Stimulated activated CD8-positive, alpha-beta memory T cell treated with anti-CD3 and anti-CD28 coated beads, Interleukin-12 subunit alpha, Interleukin-12 subunit beta, amount 100 ng/mL, for 24 hours (primary cell): ENCODE data around the gene SUSD1.
"Not testable (repeated sequence)": the region's sequence is repeated elsewhere in the genome, so short reads cannot be mapped to it uniquely, and the experiment has no call there.

Experiments used
- DNase-seq: peaks from one replicate; pipeline ENCODE4 v3.0.0-alpha.2; 2020; ENCODE audit errors: extremely low read depth

SUSD1 gene

DNA sequence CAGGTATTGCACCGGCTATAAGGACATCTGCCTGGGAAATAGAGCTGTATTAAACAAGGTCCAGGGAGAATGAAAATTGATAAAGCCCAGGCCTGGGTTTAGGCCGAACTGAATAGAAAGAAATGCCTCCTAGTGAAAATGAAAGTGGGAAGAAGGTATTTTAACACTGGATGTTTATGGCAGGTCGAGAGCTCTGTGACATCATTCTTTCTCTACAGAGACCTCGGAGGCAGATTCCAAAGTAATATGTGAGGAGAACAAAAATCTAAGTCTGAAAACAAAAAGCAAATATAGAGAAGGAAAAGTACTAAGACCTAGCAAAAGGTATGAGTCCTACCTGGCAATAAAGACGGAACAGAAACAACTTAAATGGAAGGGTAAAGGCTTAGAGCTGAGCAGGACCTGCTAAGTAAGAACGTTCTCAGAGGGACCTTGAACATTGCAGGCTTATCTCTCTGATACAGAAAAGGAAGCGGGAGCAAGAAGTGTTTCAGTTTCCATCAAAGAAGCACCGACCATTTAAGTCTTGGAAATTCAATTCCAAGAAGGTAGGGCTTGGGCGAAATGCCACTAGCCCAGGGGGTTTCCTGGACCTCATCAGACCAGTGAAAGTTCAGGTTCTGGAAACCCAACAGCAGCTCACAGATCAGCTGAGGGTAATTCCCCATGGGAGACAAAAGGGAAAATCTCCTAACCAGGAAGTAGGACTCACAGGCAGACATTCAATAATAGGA is 80.0 kb downstream of the SUSD1 start:
- DNase-seq = no peak

DNA sequence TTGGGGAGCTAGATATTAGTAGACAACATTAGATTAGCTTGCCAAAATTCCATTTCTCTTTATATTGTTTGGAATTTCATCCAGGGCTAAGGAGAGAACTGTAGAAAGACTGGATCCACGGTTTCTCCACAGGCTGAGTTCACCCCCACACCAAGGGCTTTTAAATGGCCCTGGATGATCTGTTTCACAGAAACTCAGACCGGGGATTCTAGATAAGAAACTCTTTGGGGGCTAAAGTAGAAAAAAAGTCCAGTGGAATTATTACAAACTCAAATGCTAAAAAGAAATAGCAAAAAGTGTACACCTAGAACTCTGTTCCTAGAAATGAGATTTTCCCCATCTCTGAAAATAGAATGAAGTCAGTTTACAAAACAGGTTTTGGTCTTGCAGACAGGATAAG is 80.9 kb downstream of the SUSD1 start:
- no peak for DNase-seq

DNA sequence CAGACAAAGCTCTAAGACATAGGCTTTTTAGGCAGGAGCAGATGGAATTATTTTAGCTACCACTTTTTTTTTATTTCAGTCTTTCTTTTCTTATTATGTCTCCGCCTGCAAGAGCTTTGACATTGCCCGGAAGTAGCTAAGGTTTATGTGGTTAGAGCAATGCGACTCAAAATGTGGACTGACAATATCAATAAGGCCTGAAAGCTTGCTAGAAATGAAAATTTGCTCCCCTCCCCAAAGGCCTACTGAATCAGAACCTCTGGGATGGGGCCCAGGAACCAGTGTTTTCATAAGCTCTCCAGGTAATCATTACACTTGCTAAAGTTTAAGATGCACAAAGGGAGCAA is 81.3 kb downstream of the SUSD1 start:
- no peak for DNase-seq

DNA sequence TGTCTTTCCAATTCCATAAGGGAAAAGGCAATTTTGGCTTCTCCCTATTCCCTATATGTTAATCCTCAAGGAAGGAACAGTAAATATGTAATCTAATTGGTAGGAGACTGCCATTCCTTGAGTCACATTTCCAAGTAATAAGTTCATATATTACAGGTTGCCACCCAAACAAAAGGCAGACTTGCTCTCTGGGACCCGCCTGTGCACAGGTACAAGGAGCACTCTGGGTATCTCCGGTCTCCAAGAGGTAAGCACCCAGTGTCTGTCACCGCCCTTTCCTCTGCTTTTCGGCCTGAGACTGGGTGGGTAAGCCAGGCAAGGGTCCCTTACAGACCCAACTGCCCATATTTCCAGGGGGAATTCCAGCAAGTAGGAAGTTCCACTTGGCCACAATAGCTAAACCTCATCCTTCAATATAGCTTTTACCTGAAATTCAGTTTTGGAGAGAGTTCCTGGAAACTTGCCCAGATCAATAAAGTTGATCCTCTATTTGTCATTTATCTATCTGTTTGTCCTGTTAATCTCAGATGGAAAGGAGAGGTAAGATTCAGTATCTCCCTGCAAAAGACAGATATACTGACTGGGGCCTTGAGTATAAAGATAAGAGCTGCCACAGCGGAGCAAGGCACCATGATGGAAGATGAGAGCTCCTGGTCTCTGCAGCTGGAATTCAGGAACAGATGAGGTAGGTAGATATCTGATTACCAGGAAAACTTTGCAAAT is 81.8 kb downstream of the SUSD1 start:
- DNase-seq = no peak

DNA sequence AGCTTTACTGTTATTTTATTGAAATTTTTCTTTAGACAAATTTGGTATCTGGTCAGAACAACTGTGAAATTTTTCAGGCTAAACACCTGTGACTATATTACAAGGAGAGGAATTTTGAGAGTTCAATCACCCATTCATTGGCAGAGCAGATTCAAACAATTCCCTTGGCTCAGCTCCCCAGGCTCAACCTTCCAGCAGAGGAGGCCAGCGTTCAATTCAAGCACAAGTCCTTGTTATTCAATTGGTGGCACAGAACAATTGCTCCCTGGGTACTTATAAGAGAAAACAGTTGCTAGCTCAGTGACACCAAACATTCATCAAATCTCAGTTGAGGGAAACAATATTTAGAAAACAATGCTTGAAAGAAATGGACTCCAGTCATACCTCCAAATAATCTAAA is 83.3 kb downstream of the SUSD1 start:
- DNase-seq = no peak

DNA sequence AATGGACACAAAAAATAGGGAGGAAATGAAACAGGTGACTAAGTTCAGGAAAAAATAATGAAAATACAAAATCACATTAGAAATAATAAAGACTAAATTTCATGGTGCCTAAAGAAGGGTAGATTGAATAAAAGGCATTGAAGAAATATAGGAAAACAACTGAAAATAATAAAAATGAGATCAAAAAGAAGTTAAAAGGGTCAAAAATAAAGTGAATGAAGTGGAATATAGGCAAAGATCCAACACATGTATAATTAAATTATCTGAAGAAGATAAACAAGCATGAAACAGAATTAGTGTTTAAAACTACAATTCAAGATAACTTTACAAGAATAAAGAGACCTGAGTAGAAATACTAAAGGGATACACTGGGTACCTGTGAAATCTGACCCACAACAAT is 87.6 kb downstream of the SUSD1 start:
- no peak for DNase-seq

DNA sequence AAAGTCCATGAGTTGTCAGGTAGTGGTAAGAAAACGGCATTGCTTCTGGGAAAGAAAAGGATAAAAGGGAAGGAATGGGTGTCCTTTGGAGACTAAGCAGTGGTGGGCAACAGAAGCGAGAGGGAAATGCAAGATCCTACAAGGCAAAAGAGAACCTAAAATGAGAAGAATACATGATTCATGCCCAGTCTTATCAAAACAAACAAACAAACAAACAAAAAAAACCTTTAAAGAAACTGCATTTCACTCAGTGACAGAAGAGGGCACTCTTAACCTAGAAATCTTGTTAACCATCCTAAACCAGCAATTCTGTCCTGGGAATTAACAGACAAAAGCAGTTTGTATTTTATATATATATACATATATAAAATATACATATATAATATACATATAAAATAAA is 88.5 kb downstream of the SUSD1 start:
- no peak for DNase-seq

DNA sequence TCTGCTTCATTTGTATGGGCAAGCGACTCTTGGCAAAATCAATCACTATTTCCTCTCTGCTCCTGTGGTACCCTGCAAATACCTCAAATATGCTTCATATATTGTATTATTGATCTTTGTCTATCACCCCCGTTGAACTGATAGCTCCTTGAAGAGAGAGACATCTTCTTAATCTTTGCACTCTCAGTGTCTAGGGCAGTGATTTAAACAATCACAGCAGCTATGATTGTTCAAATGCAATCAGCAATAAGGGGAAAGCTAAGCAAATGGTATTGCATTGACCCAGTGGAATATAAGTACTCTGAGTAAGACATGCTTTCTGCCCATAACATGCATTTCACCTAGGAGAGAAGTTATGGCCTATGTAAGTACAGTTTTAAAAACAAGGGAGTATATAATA is 90.2 kb downstream of the SUSD1 start:
- DNase-seq = no peak

DNA sequence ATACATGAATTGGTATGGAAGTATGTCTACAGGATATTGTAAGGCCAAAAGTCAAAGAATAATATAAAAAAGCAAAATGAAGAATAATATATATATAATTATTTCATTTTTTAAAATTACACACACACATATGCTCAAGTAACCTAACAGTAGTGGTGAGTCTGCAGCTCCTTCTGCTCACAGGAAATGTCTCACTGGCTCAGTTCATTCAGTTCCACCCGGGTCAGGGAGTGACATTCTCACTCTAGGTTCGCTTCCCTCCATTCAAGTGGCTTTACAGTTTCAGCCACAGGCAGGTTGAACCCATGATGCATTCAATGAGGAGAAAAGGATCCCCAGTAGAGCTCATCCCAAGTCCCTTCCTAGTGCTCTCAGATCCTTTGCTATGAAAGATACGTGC is 90.8 kb downstream of the SUSD1 start:
- DNase-seq = no peak

DNA sequence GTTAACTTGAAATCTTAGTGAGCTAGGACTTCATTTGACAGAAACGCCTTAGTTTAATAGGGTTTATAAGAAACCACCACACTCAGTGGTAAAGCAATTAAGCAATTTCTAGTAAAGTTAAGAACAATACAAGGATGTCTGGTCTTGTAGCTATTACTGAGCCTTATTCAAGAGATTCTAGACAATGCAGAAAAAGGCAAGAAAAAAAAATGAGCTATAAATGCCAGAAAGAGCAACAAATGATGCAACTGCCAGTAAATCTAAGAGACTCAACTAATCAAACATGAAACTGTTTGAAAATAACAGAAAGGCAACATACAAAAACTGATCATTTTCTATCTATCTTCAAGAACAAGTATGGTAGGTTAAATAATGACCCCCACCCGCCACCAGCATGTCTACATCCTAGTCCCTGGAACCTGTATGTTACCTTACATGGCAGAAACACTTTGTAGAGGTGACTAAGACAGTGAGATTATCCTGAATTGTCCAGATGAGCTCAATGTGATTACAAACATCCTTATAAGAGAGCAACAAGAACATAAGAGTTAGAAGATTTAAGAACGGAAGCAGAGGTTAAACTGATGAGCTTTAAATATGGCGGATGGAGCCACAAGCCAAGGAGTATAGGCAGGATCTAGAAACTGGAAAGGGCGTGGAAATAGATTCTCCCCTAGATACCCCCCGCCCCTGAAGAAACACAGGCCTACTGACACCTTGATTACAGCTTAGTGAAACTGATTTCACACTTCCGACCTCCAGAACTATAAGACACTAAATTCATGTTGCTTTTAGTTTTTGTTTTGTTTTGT is 93.0 kb downstream of the SUSD1 start:
- DNase-seq = no peak

DNA sequence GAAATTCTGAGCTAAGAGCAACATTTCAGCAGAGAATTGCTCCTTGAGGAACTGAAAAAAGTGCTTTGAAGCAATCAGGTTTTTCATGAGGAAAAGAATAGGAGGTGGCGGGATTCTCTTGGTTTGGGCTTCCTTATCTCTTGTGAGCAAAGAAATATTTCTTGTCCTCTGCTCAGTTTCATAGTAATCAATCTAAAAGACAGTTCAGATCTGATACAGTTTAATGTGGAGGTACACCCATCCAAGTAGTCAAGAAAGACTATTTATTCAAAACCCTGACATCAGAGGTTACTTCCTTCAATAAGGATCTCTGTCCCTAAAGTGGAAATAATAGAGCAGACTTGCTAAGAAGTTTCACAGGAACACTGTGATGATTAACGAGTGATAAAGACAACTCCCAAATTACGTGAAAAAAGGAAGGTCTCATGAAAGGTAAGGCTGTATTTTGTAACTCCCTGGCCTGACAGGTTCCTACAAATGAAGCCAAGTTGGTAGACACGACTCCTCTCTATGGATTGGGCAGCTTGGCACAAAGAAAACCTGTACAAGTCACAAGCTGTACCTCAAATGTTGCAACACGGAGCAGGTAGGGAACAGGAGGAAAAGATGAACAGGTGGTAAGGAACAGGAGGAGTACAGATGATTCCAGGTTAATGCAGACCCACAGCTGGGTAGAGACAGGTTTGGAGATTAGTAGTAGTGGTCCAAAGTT is 94.1 kb downstream of the SUSD1 start:
- DNase-seq = no peak

DNA sequence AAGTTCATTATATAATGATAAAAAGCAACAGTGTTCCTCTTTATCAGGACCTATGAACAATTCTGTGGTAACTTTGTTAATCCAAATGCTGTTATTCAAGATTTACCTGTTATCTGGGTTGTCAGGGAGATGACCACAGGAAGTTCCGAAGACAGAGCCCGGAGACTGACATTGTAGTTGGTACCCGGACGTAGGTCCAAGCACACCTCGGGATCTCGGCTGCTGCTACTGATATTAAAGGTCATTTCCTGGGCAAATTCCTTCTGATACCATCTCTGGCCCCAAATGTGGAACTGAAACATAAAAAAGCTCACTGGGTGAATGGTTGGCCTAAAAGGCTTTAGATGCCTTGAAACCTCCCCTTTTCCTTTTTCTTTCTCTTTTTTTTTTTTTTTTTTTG is 96.7 kb downstream of the SUSD1 start:
- no peak for DNase-seq

DNA sequence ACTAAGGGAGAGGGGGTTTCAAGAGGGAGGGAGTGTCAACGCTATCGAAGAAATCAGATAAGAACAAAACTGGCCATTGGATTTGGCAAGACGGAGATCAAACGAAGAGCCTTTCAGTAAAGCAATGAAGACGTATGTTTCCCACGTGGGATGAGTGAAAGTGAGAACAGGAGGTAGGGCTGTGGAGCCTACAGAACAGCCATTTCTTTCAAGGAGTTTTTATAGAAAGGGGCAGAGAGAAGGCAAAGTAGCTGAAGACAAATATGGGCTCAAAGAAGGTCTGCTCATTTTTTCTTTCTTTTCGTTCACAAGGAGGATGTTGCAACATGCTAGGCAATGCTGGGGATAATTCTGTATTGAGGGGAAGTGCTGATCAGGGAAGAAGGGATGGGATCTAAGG is 98.3 kb downstream of the SUSD1 start:
- no peak for DNase-seq

DNA sequence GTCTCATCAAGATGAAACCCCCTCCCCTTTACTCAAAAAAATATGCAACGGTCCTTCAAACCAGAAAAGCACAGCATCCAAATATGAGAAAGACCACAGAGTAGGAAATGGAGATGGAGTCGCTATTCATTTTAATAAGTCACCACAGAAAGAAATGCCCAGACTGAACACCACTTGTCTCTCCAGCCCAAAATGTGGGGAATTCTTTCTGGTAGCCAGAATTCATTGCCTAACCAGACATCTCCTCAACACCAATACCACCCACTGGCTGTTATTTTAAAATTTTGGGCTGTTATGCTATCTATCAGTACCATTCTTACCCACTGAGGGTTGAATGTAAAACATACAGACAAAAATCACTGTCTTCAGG is 100.1 kb downstream of the SUSD1 start:
- no peak for DNase-seq

DNA sequence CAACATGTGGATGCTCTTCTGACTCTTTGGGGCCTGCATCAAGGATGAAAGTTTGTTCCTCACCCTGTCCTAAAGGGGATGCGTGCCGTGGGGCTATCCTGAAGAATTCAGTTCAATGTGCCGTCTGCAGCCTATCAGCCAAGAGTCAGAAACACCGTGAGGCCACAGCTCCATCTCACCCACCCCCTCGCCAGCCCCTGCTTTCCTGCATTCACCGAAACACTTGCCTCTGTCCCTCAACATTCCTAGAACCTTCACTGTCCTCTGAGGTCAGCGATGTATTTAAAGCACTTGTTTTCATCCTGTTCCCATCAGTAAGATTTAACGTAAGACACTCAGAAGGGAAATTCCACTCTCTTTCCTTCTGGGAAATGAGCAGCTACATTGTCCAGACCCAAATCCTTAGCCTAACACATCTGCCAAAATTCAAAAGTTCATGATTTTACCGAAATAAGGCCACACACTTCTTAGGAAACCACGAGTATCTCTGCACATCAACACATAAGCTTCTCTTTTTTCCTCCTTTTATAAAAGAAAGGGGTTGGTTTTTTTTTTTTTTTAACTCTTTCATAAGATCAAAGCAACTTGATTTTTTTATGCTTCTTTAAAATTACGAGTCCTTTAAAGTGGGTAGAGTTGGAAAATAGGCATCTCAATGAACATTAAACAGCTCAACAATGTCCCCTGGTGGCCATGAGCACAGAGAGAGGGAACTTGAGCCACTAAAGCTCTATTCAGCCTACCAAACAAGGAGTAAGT is 100.7 kb downstream of the SUSD1 start:
- peak; percentile 39 for DNase-seq

DNA sequence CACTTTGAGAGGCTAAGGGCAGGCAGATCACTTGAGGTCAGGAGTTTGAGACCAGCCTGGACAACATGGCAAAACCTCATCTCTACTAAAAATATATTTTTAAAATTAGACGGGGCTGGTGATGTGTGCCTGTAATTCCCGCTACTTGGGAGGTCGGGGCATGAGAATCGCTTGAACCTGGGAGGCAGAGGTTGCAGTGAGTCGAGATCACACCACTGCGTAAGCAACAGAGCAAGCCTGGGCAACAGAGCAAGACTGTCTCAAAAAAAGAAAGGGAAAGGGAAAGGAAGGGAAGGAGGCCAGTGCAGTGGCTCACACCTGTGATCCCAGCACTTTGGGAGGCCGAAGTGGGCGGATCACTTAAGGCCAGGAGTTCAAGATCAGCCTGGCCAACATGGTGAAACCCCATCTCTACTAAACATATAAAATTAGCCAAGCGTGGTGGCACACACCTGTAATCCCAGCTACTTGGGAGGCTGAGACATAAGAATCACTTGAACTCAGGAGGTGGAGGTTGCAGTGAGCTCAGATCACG is 101.4 kb downstream of the SUSD1 start:
- not testable (repeated sequence) for DNase-seq

DNA sequence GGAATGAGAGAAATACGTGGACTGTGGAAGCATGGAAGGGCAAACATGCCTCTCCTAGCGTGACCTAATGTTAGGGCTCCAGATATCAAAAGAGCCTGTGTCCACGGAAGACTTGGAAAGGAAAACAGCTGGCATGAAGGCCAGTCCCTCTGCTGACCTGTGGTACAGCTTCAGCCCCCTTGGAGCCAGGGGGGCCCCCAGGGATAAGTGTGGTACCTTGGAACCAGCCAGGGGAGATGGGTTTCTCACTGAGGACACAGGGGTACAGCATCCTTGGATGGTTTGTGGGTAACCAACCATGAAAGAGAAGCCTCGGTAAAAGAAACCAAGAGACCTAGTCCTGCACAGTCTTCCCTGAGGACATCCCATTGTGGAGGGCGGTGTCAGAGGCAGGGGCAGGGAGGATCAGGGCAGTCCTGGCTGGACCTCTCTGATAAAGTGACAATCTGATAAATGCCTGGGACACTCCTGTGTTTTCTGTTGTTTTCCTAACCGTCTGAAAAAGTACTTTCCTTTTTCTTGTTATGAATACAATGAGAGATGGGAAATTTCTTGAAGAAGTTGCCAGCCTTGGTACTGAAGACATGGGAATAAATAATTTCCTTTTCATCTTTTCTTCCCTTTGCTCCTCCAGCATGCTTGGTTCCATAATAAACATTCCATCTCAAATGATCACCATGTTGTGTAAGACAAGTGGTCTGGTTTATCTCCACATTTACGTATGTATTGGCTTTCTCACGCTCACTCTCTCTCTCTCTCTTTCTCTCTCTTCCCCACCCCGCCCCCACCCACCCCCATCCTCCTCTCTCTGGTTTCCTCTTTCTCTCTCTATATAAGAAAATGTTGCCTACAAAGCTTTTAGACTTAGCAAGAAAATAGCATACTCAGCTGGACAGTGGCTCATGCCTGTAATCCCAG is 102.1 kb downstream of the SUSD1 start:
- no peak for DNase-seq

DNA sequence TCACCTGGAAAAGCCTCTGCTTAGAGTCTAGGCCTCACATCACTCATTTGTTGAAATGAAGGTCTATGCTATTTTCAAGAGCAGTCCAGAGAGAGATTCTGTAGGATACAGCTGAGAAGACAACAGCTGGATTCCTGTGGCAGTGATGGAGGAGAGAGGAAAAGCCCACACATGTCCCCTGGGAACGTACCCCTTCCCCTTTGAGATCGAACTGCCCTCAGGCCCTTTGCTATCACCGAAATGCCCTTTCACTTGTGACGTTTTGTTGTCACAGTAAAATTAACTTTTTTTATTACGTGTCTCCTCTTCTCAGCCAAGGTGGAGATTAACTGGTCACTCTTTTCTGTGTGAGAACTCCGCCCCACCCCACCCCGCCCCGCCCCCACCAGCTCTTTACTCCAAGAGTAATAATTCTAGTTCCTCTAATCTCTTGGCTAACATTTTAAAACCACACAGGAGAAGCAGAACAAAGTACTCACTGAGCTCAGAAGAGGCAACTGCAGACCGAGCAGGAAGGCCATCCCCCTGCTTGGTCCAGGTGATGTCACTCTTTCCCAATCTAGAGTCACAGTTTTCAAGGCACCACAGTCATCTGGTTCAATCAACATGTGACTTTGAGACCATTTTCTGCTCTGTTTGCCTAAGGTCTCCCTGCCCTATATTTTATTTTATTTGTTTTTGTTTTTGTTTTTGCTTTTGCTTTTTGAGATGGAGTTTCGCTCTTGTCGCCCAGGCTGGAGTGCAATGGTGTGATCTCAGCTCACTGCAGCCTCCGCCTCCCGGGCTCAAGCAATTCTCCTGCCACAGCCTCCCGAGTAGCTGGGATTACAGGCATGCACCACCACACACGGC is 105.6 kb downstream of the SUSD1 start:
- DNase-seq = no peak
